NCI-H345 (cell line): Measurements from ENCODE around the gene CORO2B.
A peak's percentile ranks its signal among the peaks of the same experiment; 100 is the strongest.

Source experiments
- DNase-seq: peaks from one replicate; lab custom pipeline; 2025; lab: John Stamatoyannopoulos, UW

CORO2B gene

GRCh38 chr15:68700455-68701123, 121.8 kb downstream of the CORO2B start:
- peak; percentile 67 for DNase-seq

- DNase-seq = no peak
Measured at GRCh38 chr15:68701886-68702285, 123.1 kb downstream of the CORO2B start.

- no peak for DNase-seq
Measured at GRCh38 chr15:68704496-68705021, 125.8 kb downstream of the CORO2B start.

GRCh38 chr15:68706256-68706655, 127.5 kb downstream of the CORO2B start:
- DNase-seq = no peak

- no peak for DNase-seq
Measured at GRCh38 chr15:68706931-68707330, 128.1 kb downstream of the CORO2B start.

GRCh38 chr15:68707386-68707785, 128.6 kb downstream of the CORO2B start:
- DNase-seq = no peak

- DNase-seq = no peak
Measured at GRCh38 chr15:68709876-68710275, 131.1 kb downstream of the CORO2B start.

- DNase-seq = no peak
Measured at GRCh38 chr15:68710536-68710935, 131.7 kb downstream of the CORO2B start.

GRCh38 chr15:68711406-68711805, 132.6 kb downstream of the CORO2B start:
- DNase-seq = no peak

GRCh38 chr15:68712886-68713285, 134.1 kb downstream of the CORO2B start:
- DNase-seq = no peak

- DNase-seq = no peak
Measured at GRCh38 chr15:68713874-68714273, 135.1 kb downstream of the CORO2B start.

- DNase-seq = no peak
Measured at GRCh38 chr15:68715111-68715510, 136.3 kb downstream of the CORO2B start.

GRCh38 chr15:68717951-68718350, 139.2 kb downstream of the CORO2B start:
- no peak for DNase-seq

- no peak for DNase-seq
Measured at GRCh38 chr15:68718468-68718867, 139.7 kb downstream of the CORO2B start.

GRCh38 chr15:68719051-68719450, 140.3 kb downstream of the CORO2B start:
- no peak for DNase-seq

- no peak for DNase-seq
Measured at GRCh38 chr15:68719672-68720071, 140.9 kb downstream of the CORO2B start.

- DNase-seq = no peak
Measured at GRCh38 chr15:68721886-68722285, 143.1 kb downstream of the CORO2B start.

- no peak for DNase-seq
Measured at GRCh38 chr15:68725736-68726135, 146.9 kb downstream of the CORO2B start.

GRCh38 chr15:68726246-68726645, 147.5 kb downstream of the CORO2B start:
- DNase-seq = no peak

- no peak for DNase-seq
Measured at GRCh38 chr15:68729789-68730411, 151.1 kb downstream of the CORO2B start.

- DNase-seq = no peak
Measured at GRCh38 chr15:68730471-68730919, 151.7 kb downstream of the CORO2B start.

- no peak for DNase-seq
Measured at GRCh38 chr15:68730976-68731897, 152.4 kb downstream of the CORO2B start.
